Esophagus muscularis mucosa (tissue), 4 donors: ENCODE measurements around the gene MSX1.

ENCODE experiments used
- CTCF ChIP-seq, 3 experiments: fragments of 200-600 bp in 2 of 3; fragments of 450-650 bp in 1 of 3; sonication (generic) in 2 of 3; IDR thresholded peaks; one replicate each; pipeline ENCODE4 v1.5.1; 2017 to 2019; ENCODE audit warnings: antibody characterized with exemption in 3 of 3, mild to moderate bottlenecking in 2 of 3, moderate library complexity in 1 of 3
- EP300 ChIP-seq: sonication (generic); formaldehyde crosslinking; IDR thresholded peaks from one replicate; pipeline ENCODE4 v1.6.1; 2017; ENCODE audit warnings: antibody characterized with exemption
- POLR2A ChIP-seq: fragments of 450-650 bp; IDR thresholded peaks from one replicate; pipeline ENCODE4 v1.6.1; 2017; ENCODE audit warnings: antibody characterized with exemption, moderate library complexity, mild to moderate bottlenecking, low read depth

GRCh38 chr4:4869731-4870571, 10.5 kb downstream of the MSX1 start:
- TF ChIP-seq CTCF (IDR thresholded peaks at IDR 0.05) (no peak), EP300 (no peak), POLR2A (no peak)
